ENCODE results near the gene KRTAP2-1.
"Not testable (repeated sequence)": the region's sequence is repeated elsewhere in the genome, so short reads cannot be mapped to it uniquely, and the experiment has no call there.

The KRTAP2-1 gene, protein sequence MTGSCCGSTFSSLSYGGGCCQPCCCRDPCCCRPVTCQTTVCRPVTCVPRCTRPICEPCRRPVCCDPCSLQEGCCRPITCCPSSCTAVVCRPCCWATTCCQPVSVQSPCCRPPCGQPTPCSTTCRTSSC

DNA sequence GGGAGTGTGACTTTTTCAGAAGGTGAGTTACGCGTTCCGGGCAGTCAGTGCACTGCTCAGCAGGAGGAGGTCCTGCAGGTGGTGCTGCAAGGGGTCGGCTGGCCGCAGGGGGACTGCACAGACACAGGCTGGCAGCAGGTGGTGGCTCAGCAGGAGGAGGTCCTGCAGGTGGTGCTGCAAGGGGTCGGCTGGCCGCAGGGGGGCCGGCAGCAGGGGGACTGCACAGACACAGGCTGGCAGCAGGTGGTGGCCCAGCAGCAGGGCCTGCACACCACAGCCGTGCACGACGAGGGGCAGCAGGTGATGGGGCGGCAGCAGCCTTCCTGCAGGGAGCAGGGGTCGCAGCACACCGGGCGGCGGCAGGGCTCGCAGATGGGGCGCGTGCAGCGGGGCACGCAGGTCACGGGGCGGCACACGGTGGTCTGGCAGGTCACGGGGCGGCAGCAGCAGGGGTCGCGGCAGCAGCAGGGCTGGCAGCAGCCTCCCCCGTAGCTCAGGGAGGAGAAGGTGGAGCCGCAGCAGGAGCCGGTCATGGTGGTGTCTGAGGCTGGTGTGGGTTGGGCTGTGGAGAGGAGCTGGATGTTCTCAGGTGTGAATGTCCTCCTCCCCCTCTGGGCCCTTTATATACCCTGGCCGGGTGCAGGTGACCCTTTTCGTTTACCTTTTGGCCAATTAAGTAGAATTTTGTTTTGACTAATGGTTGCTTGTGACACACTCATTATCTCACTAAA is at the start of gene KRTAP2-1:
TSS of gene KRTAP2-1 (minus strand) at position 582 of the 731 bp plus-strand sequence. CDS start at position 533, 49 bp downstream.
- H3K4me1 ChIP-seq (ENCODE audit: low read length); H3K9me2 ChIP-seq (replicated peaks; ENCODE audit: insufficient read depth, low read length); H3K4me3 ChIP-seq (ENCODE audit: low read length); DNase-seq; H3K4me2 ChIP-seq (ENCODE audit: low read depth, low read length); H3K27me3 ChIP-seq (replicated peaks; ENCODE audit: insufficient read depth, low read length); H3K9me3 ChIP-seq (replicated peaks; ENCODE audit: insufficient read depth, low read length); H3K27ac ChIP-seq (ENCODE audit: low read length); H3K79me2 ChIP-seq (ENCODE audit: low read length); H4K20me1 ChIP-seq (ENCODE audit: insufficient read depth, low read length); H3F3A ChIP-seq (ENCODE audit: insufficient read depth, low read length); H3K9ac ChIP-seq (ENCODE audit: low read length); H2AFZ ChIP-seq (ENCODE audit: low read length); H3K36me3 ChIP-seq (replicated peaks; ENCODE audit: insufficient read depth, low read length): not testable (repeated sequence)

DNA sequence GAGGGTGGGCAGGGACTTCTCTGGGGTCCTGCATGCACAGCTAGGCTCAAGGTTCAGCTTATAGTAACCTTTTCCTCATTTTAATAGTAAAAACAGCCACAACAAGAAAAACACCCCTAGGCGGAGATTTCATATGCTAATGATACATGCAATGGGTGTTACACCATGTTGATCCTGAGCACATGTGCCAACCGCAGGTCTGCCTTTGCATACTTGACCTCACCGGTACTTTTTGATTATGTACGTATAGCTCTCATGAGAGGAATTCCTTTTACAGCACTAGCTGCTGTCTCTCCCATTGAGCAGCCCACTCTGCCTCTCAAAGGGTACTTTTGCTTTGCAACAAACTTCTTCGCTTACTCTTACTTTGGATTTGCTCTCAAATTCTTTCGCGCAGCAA is 48.9 kb upstream of the KRTAP2-1 start:
- H3K9me2 ChIP-seq (replicated peaks; ENCODE audit: insufficient read depth, low read length): no peaks in the 10 kb centered on the region
- H3K4me3 ChIP-seq (ENCODE audit: low read length): no peak overlapping the region
- H3K27me3 ChIP-seq (replicated peaks; ENCODE audit: insufficient read depth, low read length): no peaks in the 10 kb centered on the region
- no peak overlapping the region for H2AFZ ChIP-seq (ENCODE audit: low read length)
- no peak for TF ChIP-seq EZH2phosphoT487 (IDR thresholded peaks at IDR 0.05; ENCODE audit: low read length)
- TF ChIP-seq, protein P1, sequence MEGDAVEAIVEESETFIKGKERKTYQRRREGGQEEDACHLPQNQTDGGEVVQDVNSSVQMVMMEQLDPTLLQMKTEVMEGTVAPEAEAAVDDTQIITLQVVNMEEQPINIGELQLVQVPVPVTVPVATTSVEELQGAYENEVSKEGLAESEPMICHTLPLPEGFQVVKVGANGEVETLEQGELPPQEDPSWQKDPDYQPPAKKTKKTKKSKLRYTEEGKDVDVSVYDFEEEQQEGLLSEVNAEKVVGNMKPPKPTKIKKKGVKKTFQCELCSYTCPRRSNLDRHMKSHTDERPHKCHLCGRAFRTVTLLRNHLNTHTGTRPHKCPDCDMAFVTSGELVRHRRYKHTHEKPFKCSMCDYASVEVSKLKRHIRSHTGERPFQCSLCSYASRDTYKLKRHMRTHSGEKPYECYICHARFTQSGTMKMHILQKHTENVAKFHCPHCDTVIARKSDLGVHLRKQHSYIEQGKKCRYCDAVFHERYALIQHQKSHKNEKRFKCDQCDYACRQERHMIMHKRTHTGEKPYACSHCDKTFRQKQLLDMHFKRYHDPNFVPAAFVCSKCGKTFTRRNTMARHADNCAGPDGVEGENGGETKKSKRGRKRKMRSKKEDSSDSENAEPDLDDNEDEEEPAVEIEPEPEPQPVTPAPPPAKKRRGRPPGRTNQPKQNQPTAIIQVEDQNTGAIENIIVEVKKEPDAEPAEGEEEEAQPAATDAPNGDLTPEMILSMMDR (IDR thresholded peaks at IDR 0.05; ENCODE audit: low read length): no peak
- TF ChIP-seq EZH2 (optimal IDR thresholded peaks at IDR 0.05; ENCODE audit: low read depth, low read length): no peak
- DNase-seq: no peak
- no peaks in the 10 kb centered on the region for H3K4me1 ChIP-seq (ENCODE audit: low read length)
- H3K36me3 ChIP-seq (replicated peaks; ENCODE audit: insufficient read depth, low read length): no peaks in the 10 kb centered on the region
- no peaks in the 10 kb centered on the region for H3F3A ChIP-seq (ENCODE audit: insufficient read depth, low read length)
- no peaks in the 10 kb centered on the region for H3K9me3 ChIP-seq (replicated peaks; ENCODE audit: insufficient read depth, low read length)
- no peak overlapping the region for H3K27ac ChIP-seq (ENCODE audit: low read length)
- no peaks in the 10 kb centered on the region for H3K79me2 ChIP-seq (ENCODE audit: low read length)
- no peaks in the 10 kb centered on the region for H4K20me1 ChIP-seq (ENCODE audit: insufficient read depth, low read length)
- no peak overlapping the region for H3K4me2 ChIP-seq (ENCODE audit: low read depth, low read length)
- H3K9ac ChIP-seq (ENCODE audit: low read length): no peak overlapping the region

DNA sequence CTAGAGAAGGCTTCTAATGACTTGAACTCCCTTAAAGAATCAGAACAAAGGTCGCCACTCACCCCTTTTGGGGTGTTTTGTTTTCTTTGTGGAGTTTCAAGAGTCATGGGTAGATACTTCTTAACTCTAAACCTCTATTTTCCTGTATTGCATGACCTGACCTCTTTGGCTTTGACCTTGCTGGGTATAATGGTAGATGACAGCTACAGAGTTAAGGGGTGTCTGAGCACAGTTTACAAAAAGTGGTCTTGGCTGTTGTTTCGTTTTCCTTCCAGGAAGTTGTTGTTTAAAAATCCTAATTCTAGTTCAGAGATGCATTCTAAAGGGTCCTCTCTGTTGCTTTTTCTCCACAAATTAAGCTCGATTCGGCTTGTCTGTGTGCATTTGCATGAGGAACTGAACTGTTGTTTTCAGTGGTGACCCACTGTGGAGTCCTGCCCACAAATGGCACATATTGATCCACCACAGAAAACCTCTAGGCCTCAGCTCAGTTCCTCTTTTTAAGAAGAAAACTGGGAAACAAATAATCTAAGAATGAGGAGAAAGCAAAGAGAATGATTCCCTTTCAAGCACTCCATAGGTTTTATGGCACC is 41.7 kb upstream of the KRTAP2-1 start:
- H3K9me3 ChIP-seq (replicated peaks; ENCODE audit: insufficient read depth, low read length); H3K9me2 ChIP-seq (replicated peaks; ENCODE audit: insufficient read depth, low read length); H3F3A ChIP-seq (ENCODE audit: insufficient read depth, low read length); H4K20me1 ChIP-seq (ENCODE audit: insufficient read depth, low read length); H3K9ac ChIP-seq (ENCODE audit: low read length); H3K4me3 ChIP-seq (ENCODE audit: low read length); H3K36me3 ChIP-seq (replicated peaks; ENCODE audit: insufficient read depth, low read length); H3K79me2 ChIP-seq (ENCODE audit: low read length); H3K4me2 ChIP-seq (ENCODE audit: low read depth, low read length); DNase-seq; H3K27ac ChIP-seq (ENCODE audit: low read length); H3K4me1 ChIP-seq (ENCODE audit: low read length); H3K27me3 ChIP-seq (replicated peaks; ENCODE audit: insufficient read depth, low read length); H2AFZ ChIP-seq (ENCODE audit: low read length): not testable (repeated sequence)

DNA sequence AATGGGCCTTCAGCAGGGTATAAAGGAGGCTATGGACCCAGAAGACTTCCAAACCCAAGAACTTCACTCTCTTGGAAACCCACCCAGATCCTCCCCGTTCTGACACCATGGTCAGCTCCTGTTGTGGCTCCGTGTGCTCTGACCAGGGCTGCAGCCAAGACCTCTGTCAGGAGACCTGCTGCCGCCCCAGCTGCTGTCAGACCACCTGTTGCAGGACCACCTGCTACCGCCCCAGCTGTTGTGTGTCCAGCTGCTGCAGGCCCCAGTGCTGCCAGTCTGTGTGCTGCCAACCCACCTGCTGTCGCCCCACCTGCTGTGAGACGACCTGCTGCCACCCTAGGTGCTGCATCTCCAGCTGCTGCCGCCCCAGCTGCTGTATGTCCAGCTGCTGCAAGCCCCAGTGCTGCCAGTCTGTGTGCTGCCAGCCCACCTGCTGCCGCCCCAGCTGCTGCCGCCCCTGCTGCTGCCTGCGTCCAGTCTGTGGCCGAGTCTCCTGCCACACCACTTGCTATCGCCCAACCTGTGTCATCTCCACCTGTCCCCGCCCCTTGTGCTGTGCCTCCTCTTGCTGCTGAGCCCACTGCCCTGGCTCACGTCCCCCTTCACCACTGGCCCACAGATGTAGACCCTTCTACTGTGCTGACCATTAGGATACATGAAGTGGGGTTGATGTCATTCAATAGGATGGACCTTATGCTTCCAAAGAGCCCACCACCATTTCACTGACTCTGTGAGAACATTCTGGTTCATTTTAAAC is 37.2 kb upstream of the KRTAP2-1 start, which contains the start of gene KRTAP4-7:
TSS of gene KRTAP4-7 (plus strand) at position 51 of the 757 bp plus-strand sequence. CDS start at position 108, 57 bp downstream.
- not testable (repeated sequence) for H3K4me2 ChIP-seq (ENCODE audit: low read depth, low read length); H4K20me1 ChIP-seq (ENCODE audit: insufficient read depth, low read length); H3K4me1 ChIP-seq (ENCODE audit: low read length); H3K9me3 ChIP-seq (replicated peaks; ENCODE audit: insufficient read depth, low read length); H3F3A ChIP-seq (ENCODE audit: insufficient read depth, low read length); H3K36me3 ChIP-seq (replicated peaks; ENCODE audit: insufficient read depth, low read length); H3K9me2 ChIP-seq (replicated peaks; ENCODE audit: insufficient read depth, low read length); H3K27me3 ChIP-seq (replicated peaks; ENCODE audit: insufficient read depth, low read length); DNase-seq; H3K4me3 ChIP-seq (ENCODE audit: low read length); H3K9ac ChIP-seq (ENCODE audit: low read length); H3K27ac ChIP-seq (ENCODE audit: low read length); H2AFZ ChIP-seq (ENCODE audit: low read length); H3K79me2 ChIP-seq (ENCODE audit: low read length)

DNA sequence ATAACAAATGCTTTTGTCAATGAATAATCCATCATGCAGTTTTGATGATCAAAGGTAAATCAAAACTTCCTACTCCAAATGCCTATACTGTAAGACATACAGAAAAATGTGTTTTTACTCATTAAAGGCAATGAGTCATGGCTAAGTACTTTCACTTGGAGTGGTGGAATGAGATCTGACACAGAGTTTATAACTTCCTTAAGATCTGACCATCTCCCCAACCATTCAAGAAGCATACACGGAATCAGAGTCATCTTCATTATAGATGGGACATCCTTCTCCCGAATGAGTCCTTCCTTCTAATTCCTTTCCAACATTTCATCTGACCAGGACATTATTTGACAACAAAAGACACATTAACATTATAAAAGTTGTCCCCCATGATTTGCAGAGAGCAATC is 36.3 kb upstream of the KRTAP2-1 start:
- H3K4me1 ChIP-seq (ENCODE audit: low read length): not testable (repeated sequence)

More for the DNA sequence above, 36.3 kb upstream of the KRTAP2-1 start:
- not testable (repeated sequence) for H3K4me2 ChIP-seq (ENCODE audit: low read depth, low read length); H2AFZ ChIP-seq (ENCODE audit: low read length); DNase-seq; H3K79me2 ChIP-seq (ENCODE audit: low read length); H3K9ac ChIP-seq (ENCODE audit: low read length); H4K20me1 ChIP-seq (ENCODE audit: insufficient read depth, low read length); H3K27me3 ChIP-seq (replicated peaks; ENCODE audit: insufficient read depth, low read length); H3K4me3 ChIP-seq (ENCODE audit: low read length); H3K9me2 ChIP-seq (replicated peaks; ENCODE audit: insufficient read depth, low read length); H3K9me3 ChIP-seq (replicated peaks; ENCODE audit: insufficient read depth, low read length); H3K36me3 ChIP-seq (replicated peaks; ENCODE audit: insufficient read depth, low read length); H3K27ac ChIP-seq (ENCODE audit: low read length); H3F3A ChIP-seq (ENCODE audit: insufficient read depth, low read length)
